GM04504 (cell line): Measurements from ENCODE around the gene EFNA4.

Source experiments
- DNase-seq: peaks from one replicate; pipeline ENCODE4 v3.0.0-alpha.2; 2012; ENCODE audit warnings: low read depth

The EFNA4 gene

DNA sequence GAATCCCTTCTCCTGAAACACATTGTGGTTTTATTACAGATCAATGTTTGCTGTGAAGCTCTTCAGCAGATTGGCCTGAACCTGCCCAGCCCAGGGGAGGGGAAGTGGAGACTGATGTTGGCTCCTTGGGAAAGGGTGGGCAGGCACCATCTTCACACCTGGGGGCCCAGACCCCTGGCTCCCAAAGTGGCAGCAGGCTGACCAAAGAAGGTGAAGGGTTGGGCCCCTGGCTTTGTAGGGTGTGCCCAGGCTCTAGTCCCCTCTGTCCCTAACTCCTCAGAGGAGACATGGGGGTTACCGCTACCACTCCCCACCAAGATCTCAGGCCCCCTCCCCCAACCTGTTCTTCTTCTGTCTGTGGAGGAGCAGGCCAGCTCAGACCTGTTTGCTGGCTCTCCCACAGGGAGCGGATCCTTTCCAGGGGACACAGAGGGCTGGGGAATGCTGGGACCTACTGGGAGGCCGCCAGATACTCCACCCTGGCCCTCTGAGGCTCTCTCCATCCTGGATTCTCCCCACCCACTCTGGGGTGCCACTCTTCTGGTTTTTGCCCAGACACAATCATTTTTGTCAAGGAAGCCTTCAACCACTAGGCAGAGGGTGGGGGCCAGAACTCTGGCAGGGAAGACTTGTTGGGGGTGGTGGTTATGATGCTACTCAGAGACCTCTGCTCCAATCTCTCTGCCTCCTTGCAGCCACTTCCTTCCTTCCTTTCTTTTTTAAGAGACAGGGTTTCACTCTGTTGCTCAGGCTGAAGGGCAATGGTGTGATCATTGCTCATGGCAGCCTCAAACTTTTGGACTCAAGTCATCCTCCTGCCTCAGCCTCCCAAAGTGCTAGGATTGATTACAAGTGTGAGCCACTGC is 10.1 kb downstream of the EFNA4 start:
- no peak for DNase-seq

DNA sequence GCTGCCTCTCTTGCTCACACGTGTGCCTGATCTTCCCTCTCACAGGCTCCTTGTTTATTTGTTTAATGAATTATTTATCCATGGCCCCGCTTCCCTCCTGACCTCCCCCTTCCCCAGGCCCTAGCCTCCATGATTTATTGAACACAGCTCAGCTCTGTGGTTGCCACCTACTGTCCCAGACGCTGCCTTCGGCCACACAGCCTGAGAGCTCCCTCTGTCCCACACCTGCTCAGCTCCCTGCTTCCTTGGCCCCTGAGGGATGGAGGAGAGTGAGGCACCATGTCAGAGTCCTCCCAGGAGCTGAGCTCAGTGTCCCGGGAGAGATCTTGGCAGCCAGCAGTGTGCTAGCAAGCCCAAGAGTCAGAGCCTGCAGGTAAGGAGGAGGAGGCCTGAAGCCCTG is 12.0 kb downstream of the EFNA4 start:
- DNase-seq: no peak

DNA sequence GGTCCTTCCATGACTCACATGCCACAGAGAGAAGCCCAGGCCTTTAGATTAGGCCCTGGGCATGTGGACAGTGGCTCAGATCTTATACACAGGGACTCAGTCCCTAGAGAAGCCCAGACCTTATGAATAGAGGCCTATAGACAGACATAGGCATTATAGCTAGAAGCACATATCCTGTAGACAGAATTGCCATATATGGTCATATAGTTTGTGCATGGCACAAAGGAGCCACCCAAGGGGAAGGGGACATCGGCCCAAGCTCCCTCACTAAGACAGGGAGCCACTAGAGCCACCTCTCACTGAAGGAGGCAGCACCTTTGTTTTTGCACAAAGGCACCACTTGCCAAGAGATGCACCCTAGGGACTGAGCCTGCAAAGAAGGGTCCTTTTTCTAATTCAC is 12.8 kb downstream of the EFNA4 start:
- DNase-seq: no peak

DNA sequence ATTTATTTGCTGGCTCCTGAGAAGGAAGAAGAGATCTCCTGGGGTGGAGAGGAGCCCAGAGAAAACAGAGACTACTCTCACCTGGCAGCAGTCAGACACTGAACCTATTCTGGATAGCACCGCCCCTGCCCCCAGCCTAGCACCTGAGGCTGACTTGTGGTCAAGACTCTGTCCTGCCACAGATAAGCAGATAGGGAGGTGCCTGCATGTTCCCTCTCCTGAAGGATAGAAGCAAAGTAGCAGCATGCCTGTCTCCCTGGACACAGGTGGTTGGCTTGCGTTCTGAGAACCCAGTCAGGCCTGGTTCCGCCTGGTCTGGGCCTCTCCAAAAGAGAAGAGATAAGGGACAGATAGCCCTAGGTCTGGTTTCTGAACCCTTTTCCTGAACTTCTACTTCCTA is 13.8 kb downstream of the EFNA4 start:
- DNase-seq: no peak

DNA sequence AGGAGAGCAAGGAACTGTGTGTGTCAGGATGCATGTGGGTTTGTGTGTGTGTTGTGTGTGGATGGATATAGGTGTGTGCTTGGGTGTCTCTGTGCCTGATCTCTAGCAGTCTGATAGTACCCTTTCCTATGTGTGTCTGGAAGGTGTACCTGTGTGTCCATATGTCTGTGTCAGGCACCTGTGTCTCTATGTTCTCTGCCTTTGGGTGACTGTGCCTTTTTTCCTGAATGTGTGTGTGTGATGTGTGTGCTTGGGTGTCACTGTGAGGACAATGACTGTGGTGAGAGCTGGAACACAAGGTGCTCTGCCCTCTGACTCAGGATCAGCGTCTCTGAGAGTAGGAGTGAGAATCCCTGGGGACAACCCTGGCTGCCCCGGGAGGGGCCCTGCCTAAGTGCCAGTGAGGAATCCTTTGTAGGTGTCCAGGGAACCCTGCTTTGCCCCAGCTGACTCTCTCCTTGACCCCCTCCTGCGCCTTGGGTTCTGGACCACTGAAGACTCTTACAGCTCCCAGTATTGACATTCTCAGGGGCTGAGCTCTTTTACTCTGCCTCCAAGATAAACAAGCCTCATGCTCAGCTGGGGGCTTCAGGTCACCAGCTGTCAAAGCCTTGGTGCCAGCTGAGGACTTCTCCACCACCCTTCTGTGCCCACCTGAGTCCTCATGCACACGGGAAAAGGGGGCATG is 14.4 kb downstream of the EFNA4 start:
- DNase-seq: no peak

DNA sequence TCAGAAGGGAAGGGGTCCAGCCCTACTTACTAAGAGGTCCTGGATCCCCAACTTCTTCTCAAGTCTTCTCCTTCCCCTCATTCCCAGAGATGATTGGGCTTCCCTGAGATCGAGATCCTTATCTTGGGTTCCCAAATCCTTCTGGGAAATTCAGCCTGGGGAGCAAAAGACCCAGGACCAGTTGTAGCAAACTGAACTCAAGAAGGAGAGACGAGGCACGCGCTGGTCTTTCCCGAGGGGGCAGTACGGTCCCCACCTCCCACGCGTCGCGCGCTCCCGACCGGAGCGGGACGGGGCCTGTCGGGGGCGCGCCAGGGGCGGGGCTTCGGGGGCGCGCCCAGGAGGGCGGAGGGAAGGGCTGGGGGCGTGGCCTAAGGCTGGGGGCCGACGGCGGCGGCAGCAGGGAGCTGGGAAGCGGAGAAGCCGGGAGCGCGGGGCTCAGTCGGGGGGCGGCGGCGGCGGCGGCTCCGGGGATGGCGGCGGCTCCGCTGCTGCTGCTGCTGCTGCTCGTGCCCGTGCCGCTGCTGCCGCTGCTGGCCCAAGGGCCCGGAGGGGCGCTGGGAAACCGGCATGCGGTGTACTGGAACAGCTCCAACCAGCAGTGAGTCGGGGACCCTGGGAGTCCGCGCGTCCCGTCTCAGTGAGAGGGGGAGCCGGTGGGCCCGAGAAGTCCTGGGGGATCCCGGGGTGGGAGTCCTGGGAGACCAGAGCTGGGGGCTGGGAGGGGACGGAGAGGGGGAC is 15.1 kb downstream of the EFNA4 start, which contains the start of gene EFNA3:
Gene EFNA3 (plus strand): TSS at position 369 of the 741 bp plus-strand sequence. CDS start 105 bp downstream, at position 474.
- DNase-seq: peak; percentile 14

DNA sequence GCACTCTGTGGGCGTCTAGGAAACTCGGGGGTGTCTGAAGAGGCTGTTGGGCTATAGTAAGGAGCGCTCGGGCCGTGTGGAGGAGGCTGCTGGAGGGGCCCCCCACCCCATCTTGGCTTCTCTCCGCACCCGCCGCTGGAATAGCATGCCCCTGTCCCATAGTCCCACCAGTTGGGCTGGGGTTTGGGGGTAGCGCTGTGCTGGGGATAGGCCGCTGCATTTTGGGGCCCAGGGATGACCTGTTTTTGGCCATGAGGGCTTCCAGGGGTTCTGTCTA is 15.6 kb downstream of the EFNA4 start:
- DNase-seq: no peak

DNA sequence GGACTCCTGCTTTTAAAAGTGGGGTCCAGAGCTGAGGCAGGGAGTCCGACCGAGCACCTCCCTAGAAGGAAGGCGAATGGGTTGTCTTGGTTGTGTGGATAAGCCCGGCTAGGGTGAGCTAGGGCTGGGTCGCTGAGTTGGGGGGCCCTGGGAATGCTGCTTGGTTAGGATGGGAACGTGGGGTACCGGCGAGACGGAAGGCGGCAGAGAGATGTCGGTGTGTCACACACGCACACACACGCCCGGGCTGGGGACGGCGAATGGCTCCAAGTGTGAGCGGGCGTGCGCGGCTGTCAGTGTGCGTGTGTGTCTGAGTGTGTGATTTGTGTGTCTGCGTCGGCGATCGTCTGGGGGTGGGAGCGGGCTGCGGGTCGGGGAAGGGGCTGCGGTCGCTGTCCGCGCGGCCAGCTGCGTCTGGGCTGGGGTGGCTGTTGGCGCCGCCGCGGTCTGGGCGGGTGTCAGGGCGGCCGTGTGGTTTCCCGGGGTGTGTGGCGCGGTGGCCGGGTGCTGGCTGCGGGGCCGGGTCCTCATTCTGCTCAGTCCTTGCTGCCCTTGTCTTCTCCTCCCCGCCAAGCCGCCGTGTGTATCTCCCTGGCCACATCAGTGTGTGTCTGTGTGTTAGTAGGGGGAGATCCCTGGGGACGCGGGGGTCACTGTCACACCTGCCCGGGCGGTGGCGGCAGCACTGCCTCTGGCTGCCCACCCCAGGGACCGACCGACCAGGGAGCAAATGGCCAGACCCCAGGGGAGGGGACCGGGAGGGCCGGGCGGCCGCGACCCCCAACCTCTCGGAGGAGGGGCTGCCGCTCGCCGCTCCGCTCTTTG is 16.2 kb downstream of the EFNA4 start:
- no peak for DNase-seq

DNA sequence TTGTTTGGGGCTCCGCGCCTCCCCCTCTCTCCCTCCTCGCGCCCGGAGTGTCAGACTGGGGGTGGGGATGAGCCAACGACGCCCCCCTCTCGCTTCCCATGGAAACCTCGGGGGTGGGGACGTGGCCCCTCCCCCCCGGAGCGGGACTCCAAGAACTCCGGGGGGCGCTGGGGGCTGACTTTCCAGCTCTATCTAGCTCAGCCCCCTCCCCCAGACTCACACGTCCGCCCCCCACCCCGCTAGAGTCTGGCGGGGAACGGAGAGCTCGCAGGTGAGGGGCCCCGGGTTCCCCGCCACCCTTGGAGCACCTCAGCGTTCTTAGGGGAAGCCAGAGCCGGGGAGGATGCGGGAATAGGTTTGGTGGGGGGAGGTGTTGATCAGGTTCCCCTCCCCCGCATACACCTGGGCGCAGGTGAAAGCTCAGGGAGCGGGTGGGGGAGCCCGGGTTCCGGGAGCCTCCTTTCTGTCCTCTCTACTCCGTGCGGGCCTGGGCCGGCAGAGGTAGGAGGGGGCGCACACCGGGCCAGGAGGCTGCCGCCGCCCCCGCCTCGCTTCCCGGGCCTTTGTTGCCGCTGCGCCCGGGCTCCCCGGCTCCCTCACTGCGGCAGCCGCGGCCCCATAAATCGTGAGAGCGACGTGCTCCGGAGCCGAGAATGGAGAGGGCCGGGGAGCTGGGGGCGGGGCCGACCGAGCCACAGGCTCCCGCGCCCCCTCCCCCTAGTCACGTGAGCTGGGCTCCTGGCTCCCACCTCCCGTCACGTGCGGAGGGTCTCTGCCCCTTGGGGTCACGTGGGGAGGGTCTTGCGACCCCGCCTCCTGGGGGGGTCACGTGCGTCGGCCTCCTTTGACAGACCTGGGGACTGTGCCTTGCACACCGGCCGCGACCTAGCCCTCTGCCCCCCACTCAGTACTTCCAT is 17.0 kb downstream of the EFNA4 start:
- DNase-seq: no peak

DNA sequence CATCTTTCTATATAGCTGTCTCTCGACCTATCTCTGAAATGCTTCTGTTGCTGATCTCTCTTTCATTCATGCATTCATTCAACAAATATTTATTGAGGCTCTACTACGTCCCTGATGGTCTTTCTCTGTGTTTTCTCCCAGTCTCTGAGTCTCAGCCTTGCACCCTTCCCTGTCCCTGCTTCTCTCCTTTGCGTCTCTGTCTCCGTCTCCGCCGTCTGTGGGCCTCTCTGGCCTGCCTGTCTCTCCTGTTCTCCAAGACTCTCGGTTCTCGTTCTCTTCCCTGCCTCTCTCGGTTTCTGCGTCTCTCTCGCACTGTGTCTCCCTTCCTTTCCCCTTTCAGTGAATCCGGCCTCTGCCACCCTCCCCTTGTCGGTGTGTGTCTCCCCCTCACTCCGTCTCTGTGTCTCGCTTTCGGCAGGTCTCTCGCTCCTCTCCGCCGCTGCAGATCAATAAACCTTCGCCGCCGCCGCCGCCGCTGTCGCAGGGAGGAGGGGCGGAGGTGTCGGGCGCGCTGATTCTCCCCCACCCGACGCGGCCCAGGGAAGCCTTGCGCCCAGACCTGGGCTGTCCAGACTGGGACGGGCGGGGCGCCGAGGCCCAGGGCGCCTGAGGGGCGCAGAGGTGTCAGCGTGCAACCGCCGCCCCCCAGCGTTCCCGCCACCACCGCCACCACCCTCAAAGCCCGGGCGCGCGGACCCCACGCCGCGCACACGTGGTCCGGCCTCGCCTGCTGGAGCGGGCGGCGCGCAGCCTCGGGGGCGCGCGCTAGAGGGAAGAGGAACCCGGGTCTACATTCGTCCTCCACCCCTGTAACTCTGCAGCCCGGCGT is 18.1 kb downstream of the EFNA4 start:
- DNase-seq: no peak

DNA sequence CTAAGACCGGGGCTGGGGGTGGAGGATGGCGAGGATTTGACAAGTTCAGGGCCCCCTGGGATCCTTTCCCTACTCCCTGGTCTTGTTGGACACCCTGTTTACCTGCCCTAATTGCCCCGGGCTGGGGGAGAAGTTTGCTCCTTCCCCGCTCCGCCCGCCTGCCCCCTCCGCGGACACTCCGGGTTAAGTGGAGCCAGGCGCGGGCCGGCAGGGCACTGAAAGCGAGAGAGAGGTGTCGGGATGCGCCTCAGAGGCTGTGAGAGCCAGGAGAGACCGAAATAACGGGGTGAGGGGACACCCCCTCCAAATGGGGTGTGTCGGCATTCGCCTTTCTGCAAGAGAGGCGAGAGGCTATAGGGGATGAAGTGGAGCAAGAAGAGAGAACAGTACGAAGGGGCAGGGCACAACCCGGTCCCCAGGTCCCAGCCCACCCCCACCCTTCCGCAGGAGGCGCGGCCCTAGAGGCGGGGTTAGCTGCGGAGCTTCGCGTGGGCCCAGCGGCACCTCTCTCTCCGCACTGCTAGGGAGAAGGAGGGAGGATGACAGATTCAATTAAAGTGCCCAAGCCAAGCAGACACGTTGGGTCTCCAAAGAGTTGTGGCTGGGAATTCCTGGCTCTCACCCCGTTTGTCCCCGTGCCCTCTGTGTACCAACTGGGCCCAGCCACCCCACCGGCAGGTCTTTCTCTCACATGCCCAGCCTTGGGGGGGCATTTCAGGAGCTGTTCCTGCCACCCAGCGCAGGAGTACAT is 18.9 kb downstream of the EFNA4 start:
- DNase-seq: no peak

DNA sequence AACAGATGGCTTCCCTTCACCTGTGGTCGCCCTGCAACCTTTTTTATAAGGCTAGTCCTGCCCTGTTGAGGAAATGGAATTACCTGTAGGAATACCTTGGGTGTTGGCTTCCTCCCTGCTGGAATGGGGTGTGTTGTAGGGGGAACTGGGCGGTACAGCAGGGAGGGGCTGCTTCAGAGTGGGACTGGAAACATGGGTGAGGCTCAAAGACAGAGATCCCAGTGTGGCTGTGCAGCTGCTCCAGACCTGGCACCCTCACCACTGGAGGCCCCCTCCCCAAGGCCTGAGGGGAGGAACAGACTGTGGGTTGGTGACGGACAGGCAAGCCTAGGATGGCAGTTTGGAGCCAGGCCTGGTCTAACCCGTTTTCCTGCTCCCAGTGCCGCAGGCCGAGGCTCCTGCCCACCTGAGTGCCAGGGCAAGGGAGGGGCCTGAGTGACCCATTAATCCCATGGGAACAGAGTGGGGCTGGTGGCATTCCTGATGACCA is 19.6 kb downstream of the EFNA4 start:
- DNase-seq: no peak

DNA sequence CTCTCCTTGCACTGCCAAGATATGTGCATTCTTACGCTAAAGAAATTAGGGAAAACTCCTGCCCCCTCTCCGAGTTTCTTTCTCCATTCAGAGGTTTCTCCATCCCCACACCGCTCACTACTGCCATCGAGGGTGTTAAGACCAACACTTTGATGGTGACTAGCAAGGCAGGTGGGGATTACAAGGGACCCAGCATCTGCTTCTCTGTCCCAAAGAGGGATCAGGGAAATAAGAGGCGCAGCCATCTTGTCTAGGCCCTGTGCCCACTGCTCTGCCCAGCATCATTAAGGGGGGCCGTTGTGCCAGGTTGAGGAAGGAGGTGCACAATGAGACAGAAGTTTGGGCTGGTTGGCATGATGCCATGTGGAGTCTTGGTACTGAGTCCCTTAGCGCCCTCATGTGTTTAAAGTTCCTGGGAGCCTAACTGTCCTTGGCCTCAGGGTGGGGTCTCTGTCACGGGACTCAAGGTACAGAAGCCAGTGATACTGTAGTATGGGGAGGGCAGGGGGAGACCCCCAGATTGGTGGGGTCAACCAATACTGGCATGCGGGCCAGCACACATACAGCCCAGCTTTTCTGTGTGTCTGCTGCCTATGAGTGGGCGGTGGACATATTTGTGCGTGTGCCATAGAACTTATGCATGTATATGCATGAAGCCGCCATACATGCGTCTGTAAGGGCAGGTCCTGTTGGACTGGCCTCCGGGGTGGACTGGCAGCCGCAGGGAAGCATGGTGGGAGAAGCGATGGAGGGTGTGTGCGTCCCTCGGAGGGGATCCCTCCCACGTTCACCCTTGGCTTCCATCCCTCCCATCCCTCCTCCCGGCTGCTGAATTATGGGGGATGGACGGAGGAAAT is 20.6 kb downstream of the EFNA4 start:
- peak; percentile 12 for DNase-seq

DNA sequence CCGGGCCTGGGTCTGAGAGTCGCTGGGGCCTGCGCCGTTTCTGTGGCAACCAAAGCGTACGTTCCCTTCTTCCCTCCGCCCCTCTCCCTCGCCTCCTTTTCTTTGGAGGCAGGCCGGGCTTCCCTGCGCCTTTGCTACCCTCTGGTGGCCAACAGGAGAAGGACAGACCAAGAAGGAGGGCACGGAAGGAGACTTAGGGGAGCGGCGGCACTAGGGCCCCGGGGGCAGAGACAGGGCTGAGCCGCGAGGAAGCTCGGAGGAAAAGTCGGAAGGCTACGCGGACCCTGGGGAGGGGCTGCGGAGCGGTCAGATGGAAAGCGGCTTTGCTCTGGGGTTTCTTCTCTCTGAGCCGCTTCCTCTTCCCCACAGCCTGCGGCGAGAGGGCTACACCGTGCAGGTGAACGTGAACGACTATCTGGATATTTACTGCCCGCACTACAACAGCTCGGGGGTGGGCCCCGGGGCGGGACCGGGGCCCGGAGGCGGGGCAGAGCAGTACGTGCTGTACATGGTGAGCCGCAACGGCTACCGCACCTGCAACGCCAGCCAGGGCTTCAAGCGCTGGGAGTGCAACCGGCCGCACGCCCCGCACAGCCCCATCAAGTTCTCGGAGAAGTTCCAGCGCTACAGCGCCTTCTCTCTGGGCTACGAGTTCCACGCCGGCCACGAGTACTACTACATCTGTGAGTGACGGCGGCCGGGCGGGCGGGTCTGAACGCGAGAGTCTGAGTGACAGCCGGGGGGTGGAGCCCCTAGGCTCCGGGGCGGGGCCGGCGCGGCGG is 21.4 kb downstream of the EFNA4 start:
- peak; percentile 86 for DNase-seq

DNA sequence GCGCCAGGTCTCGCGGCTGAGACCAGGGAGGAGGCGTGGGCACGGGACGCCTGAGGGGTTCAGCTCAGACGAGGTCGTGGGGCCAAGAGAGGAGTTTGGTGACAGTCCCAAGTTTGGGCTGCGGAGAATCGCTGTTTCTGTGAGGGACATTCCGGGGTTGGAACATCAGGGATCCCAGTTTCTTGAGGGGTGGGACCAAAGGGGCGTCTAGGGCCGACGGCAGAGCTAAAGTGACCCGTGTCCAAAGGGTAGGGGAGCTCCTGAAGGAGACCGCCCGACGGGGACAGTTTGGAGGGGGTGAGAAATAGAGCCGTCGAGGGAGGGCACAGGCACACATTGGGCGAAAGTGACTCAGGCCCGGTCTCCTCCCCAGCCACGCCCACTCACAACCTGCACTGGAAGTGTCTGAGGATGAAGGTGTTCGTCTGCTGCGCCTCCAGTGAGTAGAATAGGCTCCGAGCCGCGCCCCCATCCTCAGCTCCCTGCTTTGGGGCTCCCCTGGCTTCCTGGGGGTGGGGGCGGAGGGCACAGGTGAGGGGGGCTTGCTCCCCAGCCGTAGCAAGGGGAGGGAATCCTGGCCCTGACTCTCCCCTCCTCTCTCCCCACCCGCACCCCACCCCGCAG is 22.1 kb downstream of the EFNA4 start:
- DNase-seq: no peak

DNA sequence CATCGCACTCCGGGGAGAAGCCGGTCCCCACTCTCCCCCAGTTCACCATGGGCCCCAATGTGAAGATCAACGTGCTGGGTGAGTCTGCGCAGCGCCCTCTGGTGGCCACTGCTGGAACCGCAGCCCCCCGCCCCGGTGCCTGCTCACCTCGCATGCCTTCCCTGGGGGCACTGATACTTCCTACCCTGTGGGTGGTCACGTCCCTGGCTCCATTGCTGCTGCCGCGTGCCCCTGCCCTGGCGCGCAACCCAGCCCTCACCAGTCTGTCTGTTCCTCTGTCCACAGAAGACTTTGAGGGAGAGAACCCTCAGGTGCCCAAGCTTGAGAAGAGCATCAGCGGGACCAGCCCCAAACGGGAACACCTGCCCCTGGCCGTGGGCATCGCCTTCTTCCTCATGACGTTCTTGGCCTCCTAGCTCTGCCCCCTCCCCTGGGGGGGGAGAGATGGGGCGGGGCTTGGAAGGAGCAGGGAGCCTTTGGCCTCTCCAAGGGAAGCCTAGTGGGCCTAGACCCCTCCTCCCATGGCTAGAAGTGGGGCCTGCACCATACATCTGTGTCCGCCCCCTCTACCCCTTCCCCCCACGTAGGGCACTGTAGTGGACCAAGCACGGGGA is 22.7 kb downstream of the EFNA4 start:
- DNase-seq: no peak
